Activated CD8-positive, alpha-beta T cell treated with anti-CD3 and anti-CD28 coated beads for 36 hours (primary cell): Measurements from ENCODE around the gene FMNL2. TPM values are rescaled to one million over a fixed set of nuclear protein-coding genes. Genes with fewer than 3 reads are reported as not detected.

Experiments used
- ATAC-seq: fragments of 200-7000 bp; cut with Tn5 transposase; one replicate; pipeline ENCODE4 v1.10.0; 2021; ENCODE audit warnings: mild to moderate bottlenecking, moderate library complexity
- CTCF ChIA-PET: fragments of 350-600 bp; sonication (Branson Sonifier 250); formaldehyde crosslinking; loops from one replicate; lab custom pipeline; 2021; ENCODE audit warnings: antibody characterized with exemption; lab: Charles Lee
- POLR2A ChIA-PET: fragments of 350-600 bp; sonication (Branson Sonifier 250); formaldehyde crosslinking; loops from one replicate; lab custom pipeline; 2021; ENCODE audit warnings: antibody characterized with exemption; lab: Charles Lee
- DNase-seq: peaks from one replicate; pipeline ENCODE4 v3.0.0-alpha.2; 2020
- H3K27ac Mint-ChIP-seq: one replicate; pipeline ENCODE4 v1.8.0; 2021; ENCODE audit warnings: mild to moderate bottlenecking, mixed read lengths
- H3K27me3 Mint-ChIP-seq: one replicate; pipeline ENCODE4 v1.8.0; 2021; ENCODE audit warnings: mixed read lengths
- H3K36me3 Mint-ChIP-seq: one replicate; pipeline ENCODE4 v1.8.0; 2021; ENCODE audit warnings: low read depth, mixed read lengths
- H3K4me1 Mint-ChIP-seq: one replicate; pipeline ENCODE4 v1.8.0; 2021; ENCODE audit warnings: low read depth, mixed read lengths
- H3K4me3 Mint-ChIP-seq: one replicate; pipeline ENCODE4 v1.8.0; 2021; ENCODE audit warnings: mild to moderate bottlenecking, moderate library complexity, mixed read lengths
- H3K9me3 Mint-ChIP-seq: one replicate; pipeline ENCODE4 v1.8.0; 2021; ENCODE audit warnings: mixed read lengths
- intact Hi-C: fragments of 100-400 bp; cut with micrococcal nuclease; formaldehyde crosslinking; loops from one replicate; pipeline ENCODE4 v1.10.0; 2022
- total RNA-seq, 2 experiments: library from RNA; stranded (reverse); gene quantifications; one replicate each; pipeline ENCODE4 v1.2.3, GENCODE V29; 2021
- TF ChIP-seq, protein P1 (sequence below): fragments of 200-600 bp; IDR thresholded peaks from one replicate; pipeline ENCODE4 v1.8.0; 2022; ENCODE audit warnings: antibody characterized with exemption, mild to moderate bottlenecking

FMNL2 gene
- total RNA-seq, 2 experiments from 2014 or later, result 1.1 TPM

DNA sequence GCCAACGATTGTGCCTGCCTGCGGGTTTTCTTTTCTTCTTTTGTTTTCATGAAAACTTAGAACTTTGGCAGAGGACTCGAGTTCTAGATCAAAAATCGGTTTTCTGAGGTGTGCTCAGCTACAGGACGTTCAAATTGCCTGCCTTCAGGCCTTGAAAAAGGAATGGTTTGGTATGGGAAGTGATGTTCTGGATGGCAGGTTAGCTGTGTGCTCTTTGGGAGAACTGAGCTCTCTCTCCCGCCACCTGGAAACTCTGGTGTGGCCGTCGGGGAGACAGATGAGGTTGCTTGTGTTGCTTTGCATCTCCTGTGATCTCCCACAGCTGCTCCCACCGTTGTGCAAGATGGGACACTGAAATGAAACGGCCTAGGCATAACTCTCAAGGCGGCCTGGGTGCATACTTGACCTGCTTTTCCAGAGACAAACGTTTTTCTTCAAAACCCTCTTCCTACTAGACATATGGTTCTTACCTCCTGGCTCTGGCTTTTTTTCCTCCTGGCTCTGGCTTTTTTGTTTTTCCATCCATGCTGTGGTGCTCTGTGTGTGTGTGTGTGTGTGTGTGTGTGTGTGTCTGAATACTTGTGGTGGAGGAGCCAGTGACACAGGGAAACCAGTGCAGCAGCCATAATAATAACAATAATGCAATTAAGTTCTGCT lies 2.0 kb downstream of the FMNL2 start:
- ChIA-PET POLR2A (no interaction called here), CTCF (interaction anchor here (1.2 to 1.3 kb wide), 2 partner anchors 299 to 311 kb away, joined by 3 to 4 read pairs; no protein-coding TSS in a partner anchor)
- H3K27ac Mint-ChIP-seq, result no peak overlapping the region
- H3K9me3 Mint-ChIP-seq, result no peaks in the 10 kb centered on the region
- ATAC-seq (no peak), DNase-seq (no peak)
- H3K27me3 Mint-ChIP-seq, result peaks cover 37% of the 10 kb centered on the region
- peak overlapping the region; percentile 57 for H3K4me3 Mint-ChIP-seq
- TF ChIP-seq, protein P1, sequence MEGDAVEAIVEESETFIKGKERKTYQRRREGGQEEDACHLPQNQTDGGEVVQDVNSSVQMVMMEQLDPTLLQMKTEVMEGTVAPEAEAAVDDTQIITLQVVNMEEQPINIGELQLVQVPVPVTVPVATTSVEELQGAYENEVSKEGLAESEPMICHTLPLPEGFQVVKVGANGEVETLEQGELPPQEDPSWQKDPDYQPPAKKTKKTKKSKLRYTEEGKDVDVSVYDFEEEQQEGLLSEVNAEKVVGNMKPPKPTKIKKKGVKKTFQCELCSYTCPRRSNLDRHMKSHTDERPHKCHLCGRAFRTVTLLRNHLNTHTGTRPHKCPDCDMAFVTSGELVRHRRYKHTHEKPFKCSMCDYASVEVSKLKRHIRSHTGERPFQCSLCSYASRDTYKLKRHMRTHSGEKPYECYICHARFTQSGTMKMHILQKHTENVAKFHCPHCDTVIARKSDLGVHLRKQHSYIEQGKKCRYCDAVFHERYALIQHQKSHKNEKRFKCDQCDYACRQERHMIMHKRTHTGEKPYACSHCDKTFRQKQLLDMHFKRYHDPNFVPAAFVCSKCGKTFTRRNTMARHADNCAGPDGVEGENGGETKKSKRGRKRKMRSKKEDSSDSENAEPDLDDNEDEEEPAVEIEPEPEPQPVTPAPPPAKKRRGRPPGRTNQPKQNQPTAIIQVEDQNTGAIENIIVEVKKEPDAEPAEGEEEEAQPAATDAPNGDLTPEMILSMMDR, result no peak
- intact Hi-C loops, result loop anchor here (10.0 kb wide), 1 partner anchor 298 kb away; no protein-coding TSS in a partner anchor
- no peaks in the 10 kb centered on the region for H3K36me3 Mint-ChIP-seq
- H3K4me1 Mint-ChIP-seq, result peaks cover 7% of the 10 kb centered on the region

DNA sequence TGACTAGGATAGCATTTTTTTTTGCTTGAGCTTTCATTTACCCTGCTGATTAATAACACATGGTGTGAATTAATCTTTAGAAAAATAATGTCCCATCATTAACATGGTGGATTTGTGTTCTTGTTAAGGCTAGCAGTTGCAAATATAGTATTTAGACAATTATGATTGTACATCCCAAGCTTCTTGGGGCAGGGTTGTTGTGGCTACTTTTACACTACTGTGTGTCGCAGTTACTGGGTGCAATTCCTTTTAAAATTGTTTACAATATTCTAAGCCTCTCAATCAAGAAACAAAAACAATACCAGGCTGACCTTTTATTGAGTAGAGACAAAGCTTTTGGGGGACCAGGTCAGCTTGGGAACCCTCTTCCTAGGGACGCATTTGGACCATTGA lies 2.5 kb downstream of the FMNL2 start:
- DNase-seq (no peak), ATAC-seq (no peak)
- peaks cover 7% of the 10 kb centered on the region for H3K4me1 Mint-ChIP-seq
- no peaks in the 10 kb centered on the region for H3K36me3 Mint-ChIP-seq
- H3K4me3 Mint-ChIP-seq, result peak overlapping the region; percentile 57
- no peak overlapping the region for H3K27ac Mint-ChIP-seq
- POLR2A ChIA-PET, result no interaction called here
- H3K9me3 Mint-ChIP-seq, result no peaks in the 10 kb centered on the region
- peaks cover 37% of the 10 kb centered on the region for H3K27me3 Mint-ChIP-seq
- intact Hi-C loops, result loop anchor here (10.0 kb wide), 1 partner anchor 297 kb away; no protein-coding TSS in a partner anchor
- TF ChIP-seq, protein P1, result no peak
- CTCF ChIA-PET, result interaction anchor here (1.2 kb wide), 1 partner anchor 299 kb away, joined by 4 read pairs; no protein-coding TSS in a partner anchor

DNA sequence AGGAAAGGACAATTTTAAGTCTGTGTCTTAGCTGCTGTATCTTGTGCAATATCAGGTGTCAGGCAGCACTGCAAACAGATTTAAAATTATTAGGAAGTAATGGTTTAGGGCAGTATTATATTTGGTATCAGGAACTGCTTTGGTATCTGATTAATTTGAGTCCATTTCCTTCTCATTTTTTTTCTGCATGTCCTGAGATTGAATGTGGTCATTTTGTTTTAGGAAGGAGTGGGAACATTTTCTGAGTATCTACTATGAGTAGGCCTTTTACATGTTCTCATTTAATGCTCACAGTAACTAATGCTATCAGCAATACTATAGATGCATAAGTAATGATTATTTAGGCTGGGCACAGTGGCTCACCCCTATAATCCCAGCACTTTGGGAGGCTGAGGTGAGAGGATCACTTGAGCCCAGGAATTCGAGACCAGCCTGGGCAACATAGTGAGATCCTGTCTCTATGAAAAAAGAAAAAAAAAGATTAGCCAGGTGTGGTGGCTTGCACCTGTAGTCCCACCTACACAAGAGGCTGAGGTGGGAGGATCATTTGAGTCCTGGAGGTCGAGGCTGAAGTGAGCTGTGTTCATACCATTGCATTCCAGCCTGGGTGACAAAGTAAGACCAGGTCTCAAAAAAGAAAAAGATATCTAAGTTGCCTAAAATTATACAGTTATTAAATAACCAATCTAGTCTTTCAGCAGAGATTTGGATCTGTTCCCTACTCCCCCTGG lies 4.7 kb downstream of the FMNL2 start:
- H3K27ac Mint-ChIP-seq, result no peak overlapping the region
- intact Hi-C loops, result loop anchor here (10.0 kb wide), 1 partner anchor 295 kb away; no protein-coding TSS in a partner anchor
- no peaks in the 10 kb centered on the region for H3K9me3 Mint-ChIP-seq
- DNase-seq (no peak), ATAC-seq (no peak)
- TF ChIP-seq, protein P1, result no peak
- POLR2A ChIA-PET, result no interaction called here
- H3K4me1 Mint-ChIP-seq, result peaks cover 5% of the 10 kb centered on the region
- no peak overlapping the region for H3K4me3 Mint-ChIP-seq
- peaks cover 22% of the 10 kb centered on the region for H3K27me3 Mint-ChIP-seq
- CTCF ChIA-PET, result no interaction called here
- no peaks in the 10 kb centered on the region for H3K36me3 Mint-ChIP-seq

DNA sequence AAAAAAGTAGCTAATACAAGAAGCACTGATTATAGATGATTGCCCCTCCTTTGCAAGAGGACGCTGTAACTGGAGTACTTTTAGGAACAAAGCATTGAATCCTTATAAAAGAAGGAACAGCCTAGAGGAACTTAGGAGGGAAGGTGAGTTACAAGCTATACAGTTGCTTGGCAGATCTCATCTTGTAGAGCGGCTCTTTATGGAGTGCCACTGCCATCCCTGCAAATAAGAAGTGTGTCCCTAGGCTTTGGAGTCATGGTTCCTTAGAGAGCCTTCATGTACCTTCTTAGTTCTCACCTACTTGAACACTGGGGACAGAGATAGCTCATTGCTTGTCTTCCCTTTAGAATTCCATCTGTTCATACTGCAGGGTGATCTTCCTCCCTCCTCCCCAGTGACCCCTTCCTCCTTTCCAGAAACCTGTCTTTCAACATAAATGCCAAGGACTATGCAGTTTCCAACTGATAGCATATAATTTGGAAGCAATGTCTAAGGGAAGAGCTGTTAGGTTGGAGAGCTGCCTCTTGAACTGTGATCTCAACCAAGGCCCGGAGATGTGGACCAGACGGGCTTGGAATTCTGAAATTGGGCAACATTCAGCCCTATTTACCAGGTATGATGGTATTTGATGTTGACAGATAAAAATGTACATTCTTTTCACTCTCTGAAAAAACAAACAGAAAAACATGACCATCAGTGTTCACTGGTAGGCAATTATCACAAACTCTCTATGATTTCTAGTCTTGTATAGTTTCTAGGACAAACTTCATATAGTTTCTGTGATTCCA lies 7.5 kb downstream of the FMNL2 start:
- DNase-seq, result no peak
- no peak for ATAC-seq
- Mint-ChIP-seq H3K27ac (no peak overlapping the region), H3K9me3 (no peaks in the 10 kb centered on the region), H3K4me1 (no peaks in the 10 kb centered on the region), H3K36me3 (no peaks in the 10 kb centered on the region), H3K4me3 (no peak overlapping the region), H3K27me3 (peaks cover 9% of the 10 kb centered on the region)
- ChIA-PET POLR2A (no interaction called here), CTCF (interaction anchor here (1.9 kb wide), 1 partner anchor 166 kb away, joined by 5 read pairs; no protein-coding TSS in a partner anchor)
- intact Hi-C loops, result no loop called here
- TF ChIP-seq, protein P1, result no peak
